CD4-positive, alpha-beta T cell (primary cell): ENCODE results near the gene OTUD3. TPM values are rescaled to one million over a fixed set of nuclear protein-coding genes. Genes with fewer than 3 reads are reported as not detected.

Experiments used
- ATAC-seq: fragments of 200-7000 bp; cut with Tn5 transposase; one replicate; pipeline ENCODE4 v1.10.0; 2022; ENCODE audit warnings: mild to moderate bottlenecking; ENCODE audit not compliant: poor library complexity
- CTCF ChIA-PET: fragments of 350-600 bp; sonication (Branson Sonifier 250); formaldehyde crosslinking; loops from one replicate; lab custom pipeline; 2021; ENCODE audit warnings: antibody characterized with exemption, inconsistent platforms; lab: Charles Lee
- POLR2A ChIA-PET: fragments of 350-600 bp; sonication (Branson Sonifier 250); formaldehyde crosslinking; loops from one replicate; lab custom pipeline; 2021; ENCODE audit warnings: antibody characterized with exemption, inconsistent platforms; lab: Charles Lee
- DNase-seq, 14 experiments: peaks; one replicate each; pipeline ENCODE4 v3.0.0-alpha.2; 2013 to 2020; ENCODE audit warnings: mixed read lengths in 2 of 14
- H3K27ac ChIP-seq, 2 donors: one replicate each; pipeline versions ENCODE4 v1.5.1 to v1.7.0; 2013; ENCODE audit warnings: low read length in 2 of 2, low read depth in 1 of 2, mild to moderate bottlenecking in 1 of 2
- H3K27me3 ChIP-seq, 2 experiments: 1 replicate in 1 of 2; 2 replicates in 1 of 2; pipeline versions ENCODE4 v1.6.1 to v1.7.0; 2013; ENCODE audit warnings: low read length in 2 of 2, control low read depth in 1 of 2, mild to moderate bottlenecking in 1 of 2, moderate library complexity in 1 of 2; ENCODE audit not compliant: insufficient read depth in 2 of 2, control insufficient read depth in 1 of 2
- H3K36me3 ChIP-seq: one replicate; pipeline ENCODE4 v1.6.1; 2013; ENCODE audit warnings: low read length, control low read depth; ENCODE audit not compliant: insufficient read depth
- H3K4me1 ChIP-seq: one replicate; pipeline ENCODE4 v1.6.1; 2013; ENCODE audit warnings: low read length, control low read depth; ENCODE audit not compliant: insufficient read depth
- H3K4me3 ChIP-seq: one replicate; pipeline ENCODE4 v1.5.1; 2013; ENCODE audit warnings: mild to moderate bottlenecking, low read length, moderate library complexity
- H3K9me3 ChIP-seq, 2 experiments: 1 replicate in 1 of 2; 2 replicates in 1 of 2; pipeline versions ENCODE4 v1.6.1 to v1.7.0; 2013; ENCODE audit warnings: low read length in 2 of 2, mild to moderate bottlenecking in 2 of 2, control low read depth in 1 of 2, moderate library complexity in 1 of 2; ENCODE audit not compliant: control insufficient read depth in 1 of 2, insufficient read depth in 1 of 2
- H3K27ac Mint-ChIP-seq: one replicate; pipeline ENCODE4 v1.8.0; 2020; ENCODE audit warnings: mixed read lengths
- H3K27me3 Mint-ChIP-seq: one replicate; pipeline ENCODE4 v1.8.0; 2021; ENCODE audit warnings: mixed read lengths
- H3K36me3 Mint-ChIP-seq: one replicate; pipeline ENCODE4 v1.8.0; 2021; ENCODE audit warnings: low read depth, mixed read lengths
- H3K4me1 Mint-ChIP-seq: one replicate; pipeline ENCODE4 v1.8.0; 2021; ENCODE audit warnings: low read depth, mixed read lengths
- H3K4me3 Mint-ChIP-seq: one replicate; pipeline ENCODE4 v1.8.0; 2020; ENCODE audit warnings: mild to moderate bottlenecking, mixed read lengths
- H3K9me3 Mint-ChIP-seq: one replicate; pipeline ENCODE4 v1.8.0; 2020; ENCODE audit warnings: mixed read lengths
- intact Hi-C, 2 experiments: fragments of 100-400 bp; cut with DNase I in 1 of 2; cut with micrococcal nuclease in 1 of 2; formaldehyde crosslinking; loops; one replicate each; pipeline versions ENCODE4 v1.15.1 to v1.9.0; 2023 to 2025; cut with DNase I, micrococcal nuclease
- total RNA-seq, 174 experiments: library from RNA in 2 of 174; stranded (reverse) in 2 of 174; gene quantifications; one replicate each; pipeline ENCODE4 v1.2.3 and lab custom pipeline; 2021 to 2026
- TF ChIP-seq, protein P1 (sequence below): fragments of 200-600 bp; IDR thresholded peaks from one replicate; pipeline ENCODE4 v1.8.0; 2022; ENCODE audit warnings: antibody characterized with exemption, mild to moderate bottlenecking

Gene OTUD3
- total RNA-seq, 2 experiments from 2014 or later, result 11.4 to 12.6 TPM

- peaks cover 3 to 6% of the 10 kb centered on the region in 2 experiments for H3K27me3 ChIP-seq
- DNase-seq (no peak), ATAC-seq (no peak)
- Mint-ChIP-seq H3K9me3 (no peaks in the 10 kb centered on the region), H3K4me3 (no peak overlapping the region), H3K36me3 (no peaks in the 10 kb centered on the region), H3K27ac (no peak overlapping the region), H3K27me3 (peaks cover 74% of the 10 kb centered on the region), H3K4me1 (no peaks in the 10 kb centered on the region)
- H3K4me3 ChIP-seq, result no peak overlapping the region
- intact Hi-C loops, result loop anchor here in 1 of 2 experiments (5.0 kb wide), 1 partner anchor 43 kb away; no protein-coding TSS in a partner anchor
- no peak overlapping the region for H3K27ac ChIP-seq
- TF ChIP-seq, protein P1, sequence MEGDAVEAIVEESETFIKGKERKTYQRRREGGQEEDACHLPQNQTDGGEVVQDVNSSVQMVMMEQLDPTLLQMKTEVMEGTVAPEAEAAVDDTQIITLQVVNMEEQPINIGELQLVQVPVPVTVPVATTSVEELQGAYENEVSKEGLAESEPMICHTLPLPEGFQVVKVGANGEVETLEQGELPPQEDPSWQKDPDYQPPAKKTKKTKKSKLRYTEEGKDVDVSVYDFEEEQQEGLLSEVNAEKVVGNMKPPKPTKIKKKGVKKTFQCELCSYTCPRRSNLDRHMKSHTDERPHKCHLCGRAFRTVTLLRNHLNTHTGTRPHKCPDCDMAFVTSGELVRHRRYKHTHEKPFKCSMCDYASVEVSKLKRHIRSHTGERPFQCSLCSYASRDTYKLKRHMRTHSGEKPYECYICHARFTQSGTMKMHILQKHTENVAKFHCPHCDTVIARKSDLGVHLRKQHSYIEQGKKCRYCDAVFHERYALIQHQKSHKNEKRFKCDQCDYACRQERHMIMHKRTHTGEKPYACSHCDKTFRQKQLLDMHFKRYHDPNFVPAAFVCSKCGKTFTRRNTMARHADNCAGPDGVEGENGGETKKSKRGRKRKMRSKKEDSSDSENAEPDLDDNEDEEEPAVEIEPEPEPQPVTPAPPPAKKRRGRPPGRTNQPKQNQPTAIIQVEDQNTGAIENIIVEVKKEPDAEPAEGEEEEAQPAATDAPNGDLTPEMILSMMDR, result no peak
- no peaks in the 10 kb centered on the region for H3K4me1 ChIP-seq
- ChIA-PET POLR2A (no interaction called here), CTCF (no interaction called here)
- H3K36me3 ChIP-seq, result no peaks in the 10 kb centered on the region
- no peaks in the 10 kb centered on the region for H3K9me3 ChIP-seq
Measured at GRCh38 chr1:19960591-19960990, 78.4 kb downstream of the OTUD3 start.

Other genes with a start within 250 kb of the OTUD3 start
- gene NBL1, start 238.1 kb upstream of the OTUD3 start, total RNA-seq, result 10 to 100 TPM; 26.4 to 29.7 TPM
- 1 to 10 TPM; 2.1 to 2.2 TPM for gene HTR6, start 217.5 kb upstream of the OTUD3 start, total RNA-seq
- gene TMCO4, start 82.5 kb upstream of the OTUD3 start, total RNA-seq, result 10 to 100 TPM; 12.4 to 13.9 TPM
- gene RNF186, start 67.1 kb upstream of the OTUD3 start, total RNA-seq, result not detected
- not detected for gene PLA2G2E, start 41.2 kb downstream of the OTUD3 start, total RNA-seq
- gene PLA2G2A, start 97.2 kb downstream of the OTUD3 start, total RNA-seq, result not detected
- not detected for gene PLA2G5, start 187.8 kb downstream of the OTUD3 start, total RNA-seq
- gene PLA2G2D, start 237.1 kb downstream of the OTUD3 start, total RNA-seq, result not detected